Subcutaneous adipose tissue (tissue), 4 donors: ENCODE results near the gene OR7G3. TPM values are rescaled to one million over a fixed set of nuclear protein-coding genes. Genes with fewer than 3 reads are reported as not detected.

Source experiments
- CTCF ChIP-seq: fragments of 450-650 bp; IDR thresholded peaks from one replicate; pipeline ENCODE4 v1.5.1; 2016; ENCODE audit warnings: low read depth, mild to moderate bottlenecking, control low read depth, antibody characterized with exemption, moderate library complexity
- total RNA-seq, 4 donors: library from RNA; depleted of rRNA; stranded (reverse); fragments of >200 nt; gene quantifications; one replicate each; pipeline ENCODE4 v1.1.0, GENCODE V29; 2016

OR7G3 gene
- not detected for total RNA-seq

GRCh38 chr19:9126900-9127405 lies at the start of gene OR7G3:
Gene OR7G3 (minus strand): TSS chr19:9126950. CDS start chr19:9126950, 0 bp downstream.
- no peak for TF ChIP-seq CTCF

- TF ChIP-seq CTCF, result no peak
Measured at GRCh38 chr19:9175326-9175725, 48.6 kb upstream of the OR7G3 start.

- no peak for TF ChIP-seq CTCF
Measured at GRCh38 chr19:9171393-9171991, 44.7 kb upstream of the OR7G3 start.

- no peak for TF ChIP-seq CTCF
Measured at GRCh38 chr19:9166846-9167245, 40.1 kb upstream of the OR7G3 start.

- no peak for TF ChIP-seq CTCF
Measured at GRCh38 chr19:9165261-9165660, 38.5 kb upstream of the OR7G3 start.

GRCh38 chr19:9161427-9161826 lies 34.7 kb upstream of the OR7G3 start:
- TF ChIP-seq CTCF, result no peak

- no peak for TF ChIP-seq CTCF
Measured at GRCh38 chr19:9159891-9160290, 33.1 kb upstream of the OR7G3 start.
